Right renal pelvis (tissue), 4 donors: ENCODE data around the gene DNAJC21. TPM values are rescaled to one million over a fixed set of nuclear protein-coding genes. Genes with fewer than 3 reads are reported as not detected.

ENCODE experiments used
- DNase-seq, 4 donors: peaks; one replicate each; pipeline ENCODE4 v3.0.0-alpha.2; 2013; ENCODE audit warnings: low read depth in 4 of 4, low spot score in 3 of 4, missing footprints in 1 of 4
- polyA plus RNA-seq, 4 donors: library from polyadenylated mRNA; unstranded; fragments of 120-200 nt; gene quantifications; one replicate each; pipeline ENCODE4 v1.2.1, GENCODE V29; 2013; ENCODE audit not compliant: insufficient read length in 4 of 4

Gene DNAJC21
- polyA plus RNA-seq, 4 donors, result 70.2 to 77.2 (median 73.3) TPM

GRCh38 chr5:34976347-34976746 is 47.0 kb downstream of the DNAJC21 start:
- DNase-seq, result no peak

- DNase-seq, result peak in 1 of 4 donors; percentile 12
These were observed 48.7 kb downstream of the DNAJC21 start for GRCh38 chr5:34977934-34978613.

- DNase-seq, result no peak
These were observed 49.3 kb downstream of the DNAJC21 start for GRCh38 chr5:34978681-34979080.

- DNase-seq, result no peak
These were observed 53.5 kb downstream of the DNAJC21 start for GRCh38 chr5:34982823-34983222.

- no peak for DNase-seq
These were observed 57.6 kb downstream of the DNAJC21 start for GRCh38 chr5:34986965-34987364.

GRCh38 chr5:34991486-34992238 is 62.3 kb downstream of the DNAJC21 start:
- no peak for DNase-seq

- DNase-seq, result no peak
These were observed 64.6 kb downstream of the DNAJC21 start for GRCh38 chr5:34993951-34994350.

GRCh38 chr5:34996261-34996660 is 66.9 kb downstream of the DNAJC21 start:
- no peak for DNase-seq

- DNase-seq, result no peak
These were observed 68.9 kb downstream of the DNAJC21 start for GRCh38 chr5:34998058-34998789.

- DNase-seq, result no peak
These were observed 72.5 kb downstream of the DNAJC21 start for GRCh38 chr5:35001842-35002241.

- no peak for DNase-seq
These were observed 73.1 kb downstream of the DNAJC21 start for GRCh38 chr5:35002459-35002858.

- peak; percentile 38 to 56 (median 44) for DNase-seq
These were observed 73.9 kb downstream of the DNAJC21 start for GRCh38 chr5:35003018-35003957.

- DNase-seq, result no peak
These were observed 74.8 kb downstream of the DNAJC21 start for GRCh38 chr5:35004200-35004599.

- no peak for DNase-seq
These were observed 75.4 kb downstream of the DNAJC21 start for GRCh38 chr5:35004771-35005170.

Other genes starting within 250 kb of the DNAJC21 start
- gene TTC23L, start 90.4 kb upstream of the DNAJC21 start, polyA plus RNA-seq, result 1 to 10 TPM; 2.5 to 4.1 (median 3.3) TPM
- gene RAD1, start 14.1 kb upstream of the DNAJC21 start, polyA plus RNA-seq, result 10 to 100 TPM; 33.1 to 38.9 (median 37.0) TPM
- gene BRIX1, start 13.8 kb upstream of the DNAJC21 start, polyA plus RNA-seq, result 10 to 100 TPM; 49.7 to 66.1 (median 59.0) TPM
- gene AGXT2, start 118.4 kb downstream of the DNAJC21 start, polyA plus RNA-seq, result 10 to 100 TPM; 43.2 to 79.6 (median 50.2) TPM